IPS-20b (cell line): ENCODE data around the gene SEPTIN8.

ENCODE experiments used
- H3K27ac ChIP-seq: one replicate; pipeline ENCODE4 v1.5.1; 2013; ENCODE audit warnings: low read length
- H3K27me3 ChIP-seq: 2 replicates; pipeline ENCODE4 v1.6.1; 2013; ENCODE audit warnings: mild to moderate bottlenecking, low read length, inconsistent platforms; ENCODE audit not compliant: insufficient read depth
- H3K36me3 ChIP-seq: 2 replicates; pipeline ENCODE4 v1.6.1; 2013; ENCODE audit warnings: low read depth, mild to moderate bottlenecking, inconsistent platforms, low read length, moderate library complexity; ENCODE audit not compliant: insufficient read depth
- H3K4me1 ChIP-seq: 2 replicates; pipeline ENCODE4 v1.6.1; 2013; ENCODE audit warnings: mild to moderate bottlenecking, control low read depth, inconsistent platforms, low read length, moderate library complexity; ENCODE audit not compliant: insufficient read depth
- H3K4me3 ChIP-seq: 2 replicates; pipeline ENCODE4 v1.5.1; 2013; ENCODE audit warnings: mild to moderate bottlenecking, low read length, inconsistent platforms
- H3K9ac ChIP-seq: 2 replicates; pipeline ENCODE4 v1.6.1; 2013; ENCODE audit warnings: low read depth, mild to moderate bottlenecking, inconsistent platforms, low read length, moderate library complexity
- H3K9me3 ChIP-seq: 2 replicates; pipeline ENCODE4 v1.6.1; 2013; ENCODE audit warnings: mild to moderate bottlenecking, low read depth, low read length, inconsistent platforms; ENCODE audit not compliant: insufficient read depth

SEPTIN8 gene

GRCh38 chr5:132788990-132789886 lies 12.2 kb upstream of the SEPTIN8 start:
- no peaks in the 10 kb centered on the region for H3K9me3 ChIP-seq
- H3K36me3 ChIP-seq = no peaks in the 10 kb centered on the region
- no peak overlapping the region for H3K9ac ChIP-seq
- H3K4me3 ChIP-seq = no peak overlapping the region
- no peak overlapping the region for H3K27ac ChIP-seq
- 0 out of 2 replicates have a peak, but pooled peaks cover 3% of the 10 kb centered on the region for H3K4me1 ChIP-seq
- no peaks in the 10 kb centered on the region for H3K27me3 ChIP-seq

- Histone ChIP-seq H3K27ac (no peak overlapping the region), H3K9ac (no peak overlapping the region), H3K27me3 (no peaks in the 10 kb centered on the region), H3K36me3 (no peaks in the 10 kb centered on the region), H3K4me3 (no peak overlapping the region), H3K9me3 (no peaks in the 10 kb centered on the region), H3K4me1 (0 out of 2 replicates have a peak, but pooled peaks cover 3% of the 10 kb centered on the region)
These were observed 11.5 kb upstream of the SEPTIN8 start for GRCh38 chr5:132788508-132788907.

- H3K27ac ChIP-seq = no peak overlapping the region
- no peak overlapping the region for H3K9ac ChIP-seq
- H3K36me3 ChIP-seq = no peaks in the 10 kb centered on the region
- no peaks in the 10 kb centered on the region for H3K9me3 ChIP-seq
- H3K27me3 ChIP-seq = peaks cover under 1% of the 10 kb centered on the region; the same call in 1 of the 2 replicates
- H3K4me3 ChIP-seq = no peak overlapping the region
- H3K4me1 ChIP-seq = 0 out of 2 replicates have a peak, but pooled peaks cover 3% of the 10 kb centered on the region
These were observed 10.0 kb upstream of the SEPTIN8 start for GRCh38 chr5:132787076-132787475.

GRCh38 chr5:132785864-132786263 lies 8.8 kb upstream of the SEPTIN8 start:
- no peak overlapping the region for H3K4me3 ChIP-seq
- no peak overlapping the region for H3K9ac ChIP-seq
- H3K27me3 ChIP-seq = peaks cover 13% of the 10 kb centered on the region

GRCh38 chr5:132785365-132785764 lies 8.3 kb upstream of the SEPTIN8 start:
- Histone ChIP-seq H3K36me3 (no peaks in the 10 kb centered on the region), H3K9me3 (no peaks in the 10 kb centered on the region), H3K27me3 (peaks cover 14% of the 10 kb centered on the region), H3K4me1 (0 out of 2 replicates have a peak, but pooled peaks cover 3% of the 10 kb centered on the region), H3K27ac (no peak overlapping the region), H3K9ac (no peak overlapping the region), H3K4me3 (no peak overlapping the region)

More at GRCh38 chr5:132785864-132786263, 8.8 kb upstream of the SEPTIN8 start:
- H3K27ac ChIP-seq = no peak overlapping the region
- H3K36me3 ChIP-seq = no peaks in the 10 kb centered on the region
- no peaks in the 10 kb centered on the region for H3K9me3 ChIP-seq
- 0 out of 2 replicates have a peak, but pooled peaks cover 3% of the 10 kb centered on the region for H3K4me1 ChIP-seq

GRCh38 chr5:132782101-132782500 lies 5.1 kb upstream of the SEPTIN8 start:
- Histone ChIP-seq H3K4me3 (no peak overlapping the region), H3K9ac (no peak overlapping the region)

GRCh38 chr5:132781029-132781428 lies 4.0 kb upstream of the SEPTIN8 start:
- H3K36me3 ChIP-seq = no peaks in the 10 kb centered on the region
- H3K9me3 ChIP-seq = no peaks in the 10 kb centered on the region

More at GRCh38 chr5:132782101-132782500, 5.1 kb upstream of the SEPTIN8 start:
- H3K27me3 ChIP-seq = peaks cover 42% of the 10 kb centered on the region
- H3K36me3 ChIP-seq = no peaks in the 10 kb centered on the region
- H3K9me3 ChIP-seq = no peaks in the 10 kb centered on the region
- no peak overlapping the region for H3K27ac ChIP-seq
- H3K4me1 ChIP-seq = no peaks in the 10 kb centered on the region; the same call in 1 of the 2 replicates

GRCh38 chr5:132780577-132780976 lies 3.5 kb upstream of the SEPTIN8 start:
- Histone ChIP-seq H3K36me3 (no peaks in the 10 kb centered on the region), H3K9me3 (no peaks in the 10 kb centered on the region), H3K4me3 (no peak overlapping the region), H3K27me3 (peaks cover 53% of the 10 kb centered on the region), H3K9ac (no peak overlapping the region), H3K27ac (no peak overlapping the region), H3K4me1 (peaks cover 5% of the 10 kb centered on the region)

More at GRCh38 chr5:132781029-132781428, 4.0 kb upstream of the SEPTIN8 start:
- H3K27me3 ChIP-seq = peaks cover 49% of the 10 kb centered on the region
- no peak overlapping the region for H3K27ac ChIP-seq
- H3K9ac ChIP-seq = no peak overlapping the region
- H3K4me3 ChIP-seq = no peak overlapping the region
- H3K4me1 ChIP-seq = peaks cover 2% of the 10 kb centered on the region

GRCh38 chr5:132779961-132780360 lies 2.9 kb upstream of the SEPTIN8 start:
- Histone ChIP-seq H3K4me1 (peaks cover 9% of the 10 kb centered on the region), H3K9ac (no peak overlapping the region), H3K27me3 (peaks cover 60% of the 10 kb centered on the region), H3K4me3 (no peak overlapping the region), H3K9me3 (no peaks in the 10 kb centered on the region), H3K36me3 (no peaks in the 10 kb centered on the region), H3K27ac (no peak overlapping the region)

- Histone ChIP-seq H3K27me3 (peaks cover 71% of the 10 kb centered on the region), H3K4me3 (no peak overlapping the region), H3K27ac (no peak overlapping the region), H3K9ac (no peak overlapping the region), H3K4me1 (peaks cover 9% of the 10 kb centered on the region), H3K9me3 (no peaks in the 10 kb centered on the region), H3K36me3 (no peaks in the 10 kb centered on the region)
These were observed 1.8 kb upstream of the SEPTIN8 start for GRCh38 chr5:132778856-132779255.

GRCh38 chr5:132778129-132778528 lies 1.1 kb upstream of the SEPTIN8 start:
- Histone ChIP-seq H3K9ac (no peak overlapping the region), H3K4me1 (peaks cover 9% of the 10 kb centered on the region), H3K27ac (no peak overlapping the region), H3K9me3 (no peaks in the 10 kb centered on the region), H3K4me3 (peak overlapping the region; percentile 72; the same call in 1 of the 2 replicates), H3K36me3 (no peaks in the 10 kb centered on the region), H3K27me3 (peaks cover 71% of the 10 kb centered on the region)

GRCh38 chr5:132776938-132777208 lies 166 bp downstream of the SEPTIN8 start:
- Histone ChIP-seq H3K9ac (peak overlapping the region; percentile 15; the same call in 1 of the 2 replicates), H3K9me3 (no peaks in the 10 kb centered on the region), H3K4me1 (peaks cover 14% of the 10 kb centered on the region), H3K27ac (no peak overlapping the region), H3K27me3 (peaks cover 68% of the 10 kb centered on the region), H3K4me3 (peak overlapping the region; percentile 72; the same call in 1 of the 2 replicates), H3K36me3 (no peaks in the 10 kb centered on the region)
